Sigmoid colon (tissue), 4 donors: ENCODE results near the gene GSTCD.

Experiments used
- CTCF ChIP-seq, 4 experiments: fragments of 450-650 bp in 3 of 4; fragments of 200-600 bp in 1 of 4; IDR thresholded peaks; one replicate each; pipeline ENCODE4 v1.5.1; 2016 to 2019; ENCODE audit warnings: antibody characterized with exemption in 4 of 4, mild to moderate bottlenecking in 3 of 4, moderate library complexity in 2 of 4
- POLR2A ChIP-seq, 2 donors: fragments of 450-650 bp; IDR thresholded peaks; one replicate each; pipeline ENCODE4 v1.6.1; 2016; ENCODE audit warnings: antibody characterized with exemption in 2 of 2, mild to moderate bottlenecking in 2 of 2, moderate library complexity in 2 of 2
- POLR2AphosphoS5 ChIP-seq, 4 donors: sonication (generic); formaldehyde crosslinking; IDR thresholded peaks; one replicate each; pipeline ENCODE4 v1.6.1; 2017; ENCODE audit warnings: antibody characterized with exemption in 4 of 4

- TF ChIP-seq POLR2A (IDR thresholded peaks at IDR 0.05) (no peak), CTCF (IDR thresholded peaks at IDR 0.05) (no peak), POLR2AphosphoS5 (IDR thresholded peaks at IDR 0.05) (no peak)
These were observed 34.6 kb upstream of the GSTCD start for GRCh38 chr4:105674011-105674410.
